GM19455 (cell line): Measurements from ENCODE around the gene OR2D3.
A peak's percentile ranks its signal among the peaks of the same experiment; 100 is the strongest.
"Not testable (repeated sequence)": the region's sequence is repeated elsewhere in the genome, so short reads cannot be mapped to it uniquely, and the experiment has no call there.

Experiments used
- ATAC-seq: cut with Tn5 transposase; IDR thresholded peaks from one replicate; pipeline ENCODE4 v1.9.1; 2021; ENCODE audit not compliant: unreplicated experiment

OR2D3 gene

GRCh38 chr11:6927030-6927617 is 6.3 kb downstream of the OR2D3 start:
- peak; percentile 69 for ATAC-seq

- ATAC-seq = no peak
These were observed 8.1 kb downstream of the OR2D3 start for GRCh38 chr11:6928916-6929315.

GRCh38 chr11:6931146-6931713 is 10.4 kb downstream of the OR2D3 start:
- no peak for ATAC-seq

- no peak for ATAC-seq
These were observed 11.3 kb downstream of the OR2D3 start for GRCh38 chr11:6932145-6932544.

- ATAC-seq = no peak
These were observed 21.2 kb downstream of the OR2D3 start for GRCh38 chr11:6941970-6942369.

GRCh38 chr11:6943131-6943530 is 22.3 kb downstream of the OR2D3 start:
- no peak for ATAC-seq

GRCh38 chr11:6954248-6954647 is 33.4 kb downstream of the OR2D3 start:
- ATAC-seq = not testable (repeated sequence)

- ATAC-seq = no peak
These were observed 41.3 kb downstream of the OR2D3 start for GRCh38 chr11:6962141-6962540.

- peak; percentile 93 for ATAC-seq
These were observed 41.9 kb downstream of the OR2D3 start for GRCh38 chr11:6962673-6963072.

GRCh38 chr11:6968816-6969215 is 48.0 kb downstream of the OR2D3 start:
- ATAC-seq = no peak

GRCh38 chr11:6969854-6970253 is 49.1 kb downstream of the OR2D3 start:
- not testable (repeated sequence) for ATAC-seq
